RWPE1 (cell line): ENCODE measurements around the gene SH3RF1.
A peak's percentile ranks its signal among the peaks of the same experiment; 100 is the strongest.
"Not testable (repeated sequence)": the region's sequence is repeated elsewhere in the genome, so short reads cannot be mapped to it uniquely, and the experiment has no call there.

Source experiments
- CTCF ChIA-PET: fragments of 350-600 bp; sonication (Branson Sonifier 250); formaldehyde crosslinking; extraction: SDS; loops from one replicate; lab custom pipeline; 2021; lab: Yijun Ruan, JAX
- POLR2A ChIA-PET: fragments of 400-600 bp; formaldehyde crosslinking; extraction: SDS; loops from one replicate; lab custom pipeline; 2020; ENCODE audit warnings: antibody characterized with exemption; ENCODE audit not compliant: low non-redundant PET; lab: Yijun Ruan, JAX
- DNase-seq: peaks from one replicate; pipeline ENCODE4 v3.0.0; 2012; ENCODE audit warnings: low spot score
- H3K27ac ChIP-seq: fragments of 450-650 bp; 2 replicates; pipeline ENCODE4 v1.5.1; 2017
- CTCF ChIP-seq: fragments of 450-650 bp; conservative IDR thresholded peaks from 2 replicates; pipeline ENCODE4 v1.5.1; 2017; ENCODE audit warnings: low read depth, mild to moderate bottlenecking

Gene SH3RF1

GRCh38 chr4:169278624-169279023 lies 7.9 kb upstream of the SH3RF1 start:
- no peak for DNase-seq
- ChIA-PET CTCF (interaction anchor here (0.7 kb wide), 1 partner anchor 134 kb away, joined by 3 read pairs; no protein-coding TSS in a partner anchor), POLR2A (no interaction called here)
- TF ChIP-seq CTCF, result no peak
- no peak overlapping the region for H3K27ac ChIP-seq

DNA sequence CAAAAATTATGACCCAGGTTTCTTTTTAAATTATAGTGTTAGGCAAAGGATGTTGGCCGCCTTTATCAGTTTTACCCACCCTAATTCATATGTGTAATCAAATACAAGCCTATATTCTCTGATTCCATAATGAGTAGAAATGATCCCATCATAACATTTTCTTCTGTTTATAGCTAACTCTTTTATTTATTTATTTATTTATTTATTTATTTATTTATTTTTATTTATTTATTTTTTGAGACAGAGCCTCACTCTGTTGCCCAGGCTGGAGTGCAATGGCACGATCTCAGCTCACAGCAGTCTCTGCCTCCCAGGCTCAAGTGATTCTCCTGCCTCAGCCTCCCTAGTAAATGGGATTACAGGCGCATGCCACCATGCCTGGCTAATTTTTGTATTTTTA lies 7.1 kb upstream of the SH3RF1 start:
- DNase-seq, H3K27ac ChIP-seq, POLR2A ChIA-PET, CTCF ChIA-PET: not testable (repeated sequence)

- no peak for DNase-seq
- CTCF ChIA-PET, result no interaction called here
- no peak for TF ChIP-seq CTCF
- POLR2A ChIA-PET, result no interaction called here
- no peak overlapping the region for H3K27ac ChIP-seq
Observed at GRCh38 chr4:169275180-169275579, 4.4 kb upstream of the SH3RF1 start.

- POLR2A ChIA-PET, result no interaction called here
- DNase-seq, result no peak
- no peak overlapping the region for H3K27ac ChIP-seq
- CTCF ChIA-PET, result interaction anchor here (0.7 kb wide), 1 partner anchor 264 kb away, joined by 3 read pairs; no protein-coding TSS in a partner anchor
- TF ChIP-seq CTCF, result no peak
Observed at GRCh38 chr4:169274033-169274432, 3.3 kb upstream of the SH3RF1 start.

GRCh38 chr4:169272265-169272886 lies 1.6 kb upstream of the SH3RF1 start:
- no peak for DNase-seq
- no peak for TF ChIP-seq CTCF
- POLR2A ChIA-PET, result no interaction called here
- no peak overlapping the region for H3K27ac ChIP-seq
- CTCF ChIA-PET, result interaction anchor here (0.9 kb wide), 1 partner anchor 14 kb away, joined by 4 read pairs; no protein-coding TSS in a partner anchor

DNA sequence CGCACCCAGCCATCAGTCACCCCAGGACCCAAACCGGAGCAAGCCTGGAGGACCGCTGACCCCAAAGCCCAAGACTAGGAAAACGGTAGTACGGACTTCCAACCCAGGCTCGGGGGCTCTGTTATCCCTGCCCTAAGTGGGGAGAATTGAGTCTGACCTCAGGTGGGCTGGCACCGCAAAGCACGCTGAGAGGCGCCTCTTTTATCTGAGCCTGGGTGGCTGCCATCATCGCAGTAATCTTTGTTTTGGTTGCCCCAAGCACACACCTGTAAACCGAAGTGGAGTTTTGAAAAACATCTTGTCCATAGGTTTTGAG lies 894 bp upstream of the SH3RF1 start:
- no peak for TF ChIP-seq CTCF
- ChIA-PET POLR2A (no interaction called here), CTCF (no interaction called here)
- no peak for DNase-seq
- peak overlapping the region; percentile 88 for H3K27ac ChIP-seq
